GM10266 (cell line): Measurements from ENCODE around the gene PPP2R5C.

Experiments
- DNase-seq: peaks from one replicate; pipeline ENCODE4 v3.0.0; 2012; ENCODE audit errors: extremely low spot score
- TF ChIP-seq, protein P1 (sequence below): IDR thresholded peaks from 2 replicates; pipeline ENCODE4 v1.5.1; 2012; ENCODE audit warnings: mild to moderate bottlenecking, low read depth; ENCODE audit not compliant: control insufficient read depth, insufficient read depth; ENCODE audit errors: missing control alignments

The PPP2R5C gene

DNA sequence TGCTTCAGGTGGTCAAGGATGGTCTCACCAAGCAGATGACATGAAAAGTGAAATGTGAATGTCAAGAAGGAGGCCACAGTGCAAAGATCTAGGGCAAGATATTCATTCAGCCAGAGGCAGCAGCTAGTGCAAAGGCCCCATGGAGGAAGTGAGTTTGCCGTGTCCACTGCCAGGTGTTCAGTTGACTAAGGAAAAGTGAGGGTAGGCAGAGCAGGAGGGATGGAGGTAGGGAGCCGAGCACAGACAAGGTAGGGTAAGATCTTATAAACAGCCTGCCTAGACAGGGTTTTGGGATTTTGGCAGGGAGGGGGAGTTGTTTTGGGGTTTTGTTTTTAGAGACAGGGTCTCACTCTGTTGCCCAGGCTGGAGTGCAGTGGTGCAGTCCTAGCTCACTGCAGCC lies 11.9 kb downstream of the PPP2R5C start:
- no peak for DNase-seq
- TF ChIP-seq, protein P1, sequence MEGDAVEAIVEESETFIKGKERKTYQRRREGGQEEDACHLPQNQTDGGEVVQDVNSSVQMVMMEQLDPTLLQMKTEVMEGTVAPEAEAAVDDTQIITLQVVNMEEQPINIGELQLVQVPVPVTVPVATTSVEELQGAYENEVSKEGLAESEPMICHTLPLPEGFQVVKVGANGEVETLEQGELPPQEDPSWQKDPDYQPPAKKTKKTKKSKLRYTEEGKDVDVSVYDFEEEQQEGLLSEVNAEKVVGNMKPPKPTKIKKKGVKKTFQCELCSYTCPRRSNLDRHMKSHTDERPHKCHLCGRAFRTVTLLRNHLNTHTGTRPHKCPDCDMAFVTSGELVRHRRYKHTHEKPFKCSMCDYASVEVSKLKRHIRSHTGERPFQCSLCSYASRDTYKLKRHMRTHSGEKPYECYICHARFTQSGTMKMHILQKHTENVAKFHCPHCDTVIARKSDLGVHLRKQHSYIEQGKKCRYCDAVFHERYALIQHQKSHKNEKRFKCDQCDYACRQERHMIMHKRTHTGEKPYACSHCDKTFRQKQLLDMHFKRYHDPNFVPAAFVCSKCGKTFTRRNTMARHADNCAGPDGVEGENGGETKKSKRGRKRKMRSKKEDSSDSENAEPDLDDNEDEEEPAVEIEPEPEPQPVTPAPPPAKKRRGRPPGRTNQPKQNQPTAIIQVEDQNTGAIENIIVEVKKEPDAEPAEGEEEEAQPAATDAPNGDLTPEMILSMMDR, result no peak

DNA sequence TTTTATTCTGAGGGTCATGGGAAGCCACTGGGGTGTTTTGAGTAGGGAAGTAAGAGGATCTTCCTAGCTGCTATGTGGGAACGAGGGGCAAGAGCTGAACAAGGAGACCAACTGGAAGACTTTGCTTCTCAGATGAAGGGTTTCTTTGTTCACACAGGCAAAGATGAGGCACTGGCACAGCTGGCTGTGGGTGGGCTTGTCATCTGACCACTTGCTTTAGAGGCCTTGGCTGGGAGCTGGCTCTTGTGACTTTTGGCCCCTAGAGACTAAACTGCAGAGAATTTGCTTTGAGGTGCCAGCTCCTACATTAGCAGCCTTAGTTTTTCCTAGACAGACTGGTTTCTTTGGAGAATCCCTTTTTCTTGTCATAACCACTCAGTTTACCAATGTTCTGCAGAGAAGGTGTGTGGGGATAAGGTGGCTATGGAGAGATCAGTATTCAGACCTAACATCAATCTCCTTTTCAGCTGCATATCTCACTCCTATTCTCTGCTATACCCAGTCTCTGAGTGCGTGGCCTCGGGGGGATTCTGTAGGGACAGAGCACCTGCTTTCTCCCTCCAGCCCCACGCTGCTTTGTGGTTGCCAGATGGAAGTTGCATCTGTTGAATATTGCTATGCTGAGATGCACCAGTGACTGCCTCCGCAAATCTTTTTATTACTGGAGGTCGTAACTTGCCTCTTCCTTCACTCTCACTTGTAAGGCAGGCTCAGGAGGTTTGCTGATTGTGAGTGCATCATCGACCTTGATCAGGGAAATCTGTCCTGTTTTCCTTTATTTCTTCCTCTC lies 12.7 kb downstream of the PPP2R5C start:
- TF ChIP-seq, protein P1, result no peak
- DNase-seq, result no peak

DNA sequence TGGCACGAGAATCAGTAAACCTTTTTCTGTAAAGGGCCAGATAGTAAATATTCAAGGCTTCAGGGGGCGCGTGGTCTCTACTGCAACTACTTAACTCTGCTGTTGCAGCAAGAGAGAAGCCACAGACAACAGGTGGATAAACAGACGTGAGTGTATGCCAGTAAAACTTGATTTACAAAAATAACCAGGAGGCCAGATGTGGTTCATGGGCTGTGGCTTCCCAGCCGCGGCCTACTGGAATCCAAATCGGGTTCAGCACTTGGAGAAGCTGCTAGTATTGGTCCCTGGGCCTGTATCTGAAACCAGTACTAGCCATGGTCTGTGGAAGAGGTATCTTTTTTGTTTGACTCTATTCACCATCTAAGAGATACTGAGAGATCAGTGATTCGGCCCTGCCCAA lies 13.3 kb downstream of the PPP2R5C start:
- TF ChIP-seq, protein P1, result no peak
- no peak for DNase-seq

DNA sequence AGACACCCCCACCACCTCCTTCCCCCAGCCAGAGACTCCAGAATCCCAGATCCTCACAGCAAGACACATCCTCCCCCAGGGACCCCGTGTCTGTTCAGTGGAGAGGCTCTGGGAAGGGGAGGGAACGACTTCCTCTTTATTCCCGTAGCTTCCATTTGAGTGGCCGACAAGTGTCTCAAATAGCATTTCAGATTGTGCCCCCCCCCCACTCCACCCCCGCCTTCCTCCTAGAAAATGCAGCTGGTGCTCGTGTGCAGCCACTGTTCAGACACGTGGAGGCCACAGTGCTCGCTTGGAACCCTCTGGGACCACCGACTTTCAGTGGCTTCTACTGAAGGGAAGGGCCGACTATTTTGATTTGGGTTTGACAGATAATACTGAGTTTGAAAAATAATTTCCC lies 14.3 kb downstream of the PPP2R5C start:
- TF ChIP-seq, protein P1, result no peak
- no peak for DNase-seq

DNA sequence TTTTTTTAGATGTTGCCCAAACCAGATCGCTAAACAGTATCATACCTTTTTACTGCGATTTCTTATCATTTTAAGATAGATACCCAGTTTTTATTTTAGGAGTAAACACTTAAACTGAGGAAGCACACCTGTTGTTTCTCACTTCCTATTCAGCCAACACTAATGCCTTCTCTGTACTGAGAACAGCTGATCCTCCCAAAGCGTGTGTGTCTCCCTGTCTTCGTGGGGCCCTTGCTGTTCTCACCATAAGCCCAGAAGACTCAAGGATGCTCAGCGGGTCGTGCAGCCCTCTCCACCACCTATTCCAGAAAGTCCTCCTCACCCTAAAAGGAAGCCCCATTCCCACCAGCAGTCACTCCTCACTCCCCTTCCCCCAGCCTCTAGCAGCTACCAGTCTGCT lies 14.8 kb downstream of the PPP2R5C start:
- DNase-seq, result no peak
- TF ChIP-seq, protein P1, result no peak

DNA sequence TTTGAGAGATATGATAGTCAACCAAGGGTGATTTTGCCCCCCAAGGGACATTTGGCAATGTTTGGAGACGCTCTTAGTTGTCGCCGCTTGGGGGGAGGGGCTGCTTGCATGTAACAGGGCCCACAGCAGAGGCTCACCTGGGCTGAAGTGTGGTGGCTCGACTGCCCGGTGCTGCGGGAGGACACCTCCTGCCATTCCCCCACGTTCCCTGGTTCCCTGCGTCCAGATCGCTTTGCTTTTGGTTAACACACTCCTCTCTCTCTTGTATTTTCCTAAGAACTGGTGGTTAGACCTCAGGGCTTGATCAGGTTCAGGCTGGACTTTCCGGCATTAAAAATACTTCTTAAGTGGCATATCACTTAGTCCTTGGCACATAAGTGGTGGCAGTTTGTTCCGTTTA lies 18.9 kb downstream of the PPP2R5C start:
- TF ChIP-seq, protein P1, result no peak

DNA sequence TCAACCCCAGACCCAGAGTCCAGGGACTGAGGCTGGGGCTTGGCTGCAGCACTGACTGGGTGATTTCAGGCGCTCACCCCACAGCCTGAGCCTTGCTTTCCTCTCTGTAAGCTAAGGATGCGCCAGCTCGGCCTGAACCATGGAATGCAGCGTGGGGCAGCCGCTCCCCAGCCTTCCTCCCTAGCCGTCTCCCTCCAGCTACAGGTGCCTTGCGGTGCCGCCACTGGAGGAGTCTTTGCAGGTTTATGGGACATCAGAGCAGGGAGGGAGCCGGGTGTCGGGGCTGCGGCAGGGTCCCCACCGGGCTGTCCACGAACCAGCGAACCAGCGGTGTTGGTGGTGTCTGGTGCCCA lies 19.4 kb downstream of the PPP2R5C start:
- TF ChIP-seq, protein P1, result no peak
- DNase-seq, result no peak

More for the DNA sequence above, 18.9 kb downstream of the PPP2R5C start:
- no peak for DNase-seq
